A549 treated with GW870086 at 1 μM for 4 hours (cell line): ENCODE data around the gene LTBP2. TPM values are rescaled to one million over a fixed set of nuclear protein-coding genes. Genes with fewer than 3 reads are reported as not detected.

Experiments used
- total RNA-seq: library from RNA; stranded (reverse); fragments of 200-300 nt; extraction: Qiagen RNA extraction; gene quantifications from 5 replicates; pipeline ENCODE4 v1.2.3, GENCODE V29; 2022; ENCODE audit warnings: low read depth

Gene LTBP2
- 9.7 to 13.1 TPM (median 11.0 TPM) in 5 replicates for total RNA-seq

GRCh38 chr14:74611650-74612349 is at the start of gene LTBP2:
TSS of gene LTBP2 (minus strand) at chr14:74612237. CDS start at chr14:74611944, 293 bp downstream.

GRCh38 chr14:74493343-74494261 is 118.4 kb downstream of the LTBP2 start, which contains the start of gene ISCA2:
TSS of gene ISCA2 (plus strand) at chr14:74493765. CDS start at chr14:74493775, 10 bp downstream.

GRCh38 chr14:74492776-74493342 is 119.2 kb downstream of the LTBP2 start, which contains the start of gene NPC2:
TSS of gene NPC2 (minus strand) at chr14:74493305. CDS start at chr14:74493274, 31 bp downstream.

Other genes starting within 250 kb of the LTBP2 start
- not detected in 5 replicates for gene SYNDIG1L, start 186.0 kb downstream of the LTBP2 start, total RNA-seq
- 213 to 334 TPM (median 238 TPM) in 5 replicates for gene NPC2, start 118.9 kb downstream of the LTBP2 start, total RNA-seq
- 38.3 to 44.1 TPM (median 43.3 TPM) in 5 replicates for gene ISCA2, start 118.5 kb downstream of the LTBP2 start, total RNA-seq
- gene AREL1, start 100.8 kb upstream of the LTBP2 start, total RNA-seq: 19.3 to 26.5 TPM (median 24.2 TPM) in 5 replicates
- gene FCF1, start 100.9 kb upstream of the LTBP2 start, total RNA-seq: 38.3 to 70.4 TPM (median 49.1 TPM) in 5 replicates
- gene YLPM1, start 151.1 kb upstream of the LTBP2 start, total RNA-seq: 31.3 to 42.2 TPM (median 36.0 TPM) in 5 replicates